Kidney capillary endothelial cell (primary cell): ENCODE results near the gene NOS1AP.

Source experiments
- DNase-seq: peaks from one replicate; pipeline ENCODE4 v3.0.0-alpha.2; 2018; ENCODE audit warnings: low spot score

NOS1AP gene

GRCh38 chr1:162300057-162300917 lies 230.8 kb downstream of the NOS1AP start:
- DNase-seq: no peak

- DNase-seq: no peak
These were observed 232.2 kb downstream of the NOS1AP start for GRCh38 chr1:162301696-162302095.

- DNase-seq: no peak
These were observed 233.0 kb downstream of the NOS1AP start for GRCh38 chr1:162302306-162303003.

DNA sequence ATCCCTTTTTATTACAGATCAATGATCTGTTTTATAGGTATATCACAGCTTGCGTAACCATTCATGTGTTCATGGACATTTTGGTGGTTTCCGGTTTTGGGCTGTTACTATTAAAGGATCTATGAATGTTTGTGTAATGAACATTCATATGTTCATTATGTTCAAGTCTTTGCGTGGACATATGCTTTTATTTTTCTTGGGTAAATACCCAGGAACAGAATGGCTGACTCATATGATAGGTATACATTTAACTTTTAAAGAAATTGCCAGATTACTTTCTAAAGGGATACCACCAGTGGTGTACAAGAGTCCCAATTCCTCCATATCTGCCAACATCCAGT lies 233.5 kb downstream of the NOS1AP start:
- DNase-seq: no peak

- no peak for DNase-seq
These were observed 235.2 kb downstream of the NOS1AP start for GRCh38 chr1:162304736-162305135.

DNA sequence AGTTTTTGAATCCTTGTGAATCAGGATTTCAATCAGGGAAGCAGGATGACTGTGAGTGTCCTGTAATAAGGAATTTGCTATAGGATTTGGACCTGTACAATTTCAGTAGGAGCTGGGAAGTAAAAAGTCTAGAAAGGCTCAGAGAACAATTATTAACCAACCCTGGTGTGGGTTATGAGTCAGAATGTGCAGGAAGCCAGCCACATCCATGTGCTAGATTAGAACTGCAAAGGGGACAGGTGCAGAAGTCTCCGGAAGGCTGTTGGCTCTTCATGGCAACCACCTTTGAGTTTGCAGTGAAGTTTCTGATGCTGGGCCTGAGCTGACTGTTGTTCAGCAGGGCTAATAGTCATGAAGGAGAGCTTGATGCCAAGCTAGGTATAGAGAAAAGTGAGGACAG lies 236.5 kb downstream of the NOS1AP start:
- peak; percentile 5 for DNase-seq

DNA sequence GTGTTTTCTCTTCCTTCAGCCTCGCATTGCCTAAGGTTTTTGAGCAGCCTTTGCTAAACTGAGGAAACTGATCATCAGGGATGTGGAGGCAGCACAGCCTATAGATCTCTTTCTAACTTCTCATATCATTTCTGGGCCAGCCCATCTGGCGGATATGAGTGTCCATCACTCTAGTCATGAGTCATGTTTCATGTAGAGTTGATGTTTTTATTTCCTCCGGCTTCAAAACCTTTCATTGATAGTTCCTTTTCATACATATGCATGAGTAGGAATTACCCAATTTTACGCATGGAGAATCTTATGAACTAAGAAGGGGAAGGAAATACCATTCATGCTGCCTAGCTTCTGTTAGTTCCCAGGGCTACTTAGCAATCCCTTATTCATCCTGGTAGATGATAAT lies 240.8 kb downstream of the NOS1AP start:
- peak; percentile 8 for DNase-seq

DNA sequence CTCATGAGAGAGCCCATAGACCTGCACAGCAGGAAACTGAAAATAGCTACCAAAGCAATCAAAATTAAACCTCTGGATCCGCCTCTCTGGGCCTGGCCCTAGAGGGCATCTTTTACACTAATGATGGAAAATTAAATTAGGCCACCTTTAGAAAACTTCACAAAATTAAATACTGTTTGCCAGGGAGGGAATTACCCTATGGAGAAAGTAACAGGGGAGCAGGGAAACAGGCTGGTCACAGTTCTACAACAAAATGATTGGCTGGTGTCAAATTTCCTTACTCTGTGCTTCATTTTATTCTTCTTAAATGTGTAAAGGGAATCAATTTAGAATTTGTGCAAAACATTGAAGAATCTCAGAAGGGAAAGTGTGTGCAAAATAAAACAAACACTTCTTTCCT lies 244.7 kb downstream of the NOS1AP start:
- no peak for DNase-seq

DNA sequence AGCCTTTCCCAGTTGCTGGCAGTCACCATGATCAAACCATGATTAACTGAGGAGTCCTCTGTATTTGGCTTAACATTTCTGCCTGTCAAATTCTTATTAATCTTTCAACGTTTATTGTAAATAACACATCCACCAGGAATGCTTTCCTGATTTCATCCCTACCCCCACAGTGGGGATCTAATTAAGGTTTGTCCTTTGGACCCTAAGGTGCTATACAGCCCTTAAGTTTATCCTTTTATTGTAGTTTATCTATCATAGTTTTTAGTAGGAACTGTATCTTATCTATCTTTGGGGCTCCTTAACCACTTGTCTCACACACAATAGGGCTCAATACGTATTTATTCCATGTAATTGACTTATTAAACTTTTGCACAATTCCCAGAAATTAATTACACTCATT lies 246.2 kb downstream of the NOS1AP start:
- no peak for DNase-seq

DNA sequence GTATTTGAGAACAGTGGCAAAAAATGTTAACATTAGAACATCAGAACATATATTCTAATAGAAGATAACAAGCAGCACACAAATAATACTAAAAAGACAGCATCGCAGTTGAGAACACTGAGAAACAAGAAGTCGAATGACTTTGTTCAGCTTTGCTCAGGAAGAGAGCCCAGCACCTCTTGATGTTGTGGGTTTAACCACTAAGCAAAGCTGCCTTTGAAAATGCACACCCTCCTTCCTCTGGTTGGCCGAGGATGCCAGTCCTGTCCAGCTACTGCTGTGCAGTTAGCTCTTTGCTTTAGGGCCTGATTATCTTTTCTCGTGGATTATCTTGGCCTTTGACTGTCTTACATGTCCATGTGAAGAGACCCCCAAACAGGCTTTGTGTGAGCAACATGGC lies 246.7 kb downstream of the NOS1AP start:
- no peak for DNase-seq

GRCh38 chr1:162317621-162318020 lies 248.1 kb downstream of the NOS1AP start:
- no peak for DNase-seq

GRCh38 chr1:162319493-162320175 lies 250.1 kb downstream of the NOS1AP start:
- no peak for DNase-seq

DNA sequence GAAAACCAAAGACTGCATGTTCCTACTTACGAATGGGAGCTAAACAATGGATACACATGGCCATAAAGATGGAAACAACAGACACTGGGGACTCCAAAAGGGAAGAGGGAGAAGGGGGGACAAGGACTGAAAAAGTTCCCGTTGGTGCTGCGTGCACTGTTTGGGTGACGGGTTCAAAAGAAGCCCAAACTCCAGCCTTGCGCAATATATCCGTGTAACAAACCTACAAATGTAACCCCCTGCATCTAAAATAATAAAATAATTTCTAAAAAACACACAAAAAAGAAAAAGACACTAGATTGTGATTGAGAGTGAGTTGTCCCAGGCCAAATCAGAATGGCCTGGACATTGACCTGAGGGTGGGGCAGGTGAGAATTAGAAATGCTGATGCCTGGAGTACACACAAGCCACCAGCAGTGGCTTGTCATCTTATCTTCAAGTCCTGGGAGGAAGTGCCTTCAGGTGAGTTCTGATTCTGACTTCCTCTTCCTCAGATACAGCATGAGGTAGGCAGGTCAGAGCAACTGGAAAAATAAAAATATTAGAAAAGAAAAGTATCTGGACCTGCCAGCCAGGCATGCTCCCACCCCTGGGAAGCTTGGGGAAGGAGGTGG lies 252.4 kb downstream of the NOS1AP start:
- DNase-seq: no peak

DNA sequence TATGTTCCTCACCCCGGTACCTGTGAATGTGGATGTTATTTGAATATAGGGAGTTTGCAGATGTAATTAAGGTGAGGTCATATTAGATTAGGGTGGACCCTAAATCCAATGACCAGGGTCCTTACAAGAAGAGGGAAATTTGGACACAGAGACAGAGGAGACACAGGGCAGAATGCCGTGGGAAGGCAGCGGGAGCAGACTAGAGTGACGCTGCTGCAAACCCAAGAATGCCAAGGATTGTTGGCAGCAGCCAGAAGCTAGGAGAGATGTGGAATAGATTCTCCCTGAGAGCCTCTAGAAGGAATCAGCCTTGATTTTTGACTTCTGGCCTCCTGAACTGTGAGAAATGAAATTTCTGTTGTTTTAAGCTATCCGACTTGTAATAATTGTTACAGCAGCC lies 253.5 kb downstream of the NOS1AP start:
- no peak for DNase-seq

- no peak for DNase-seq
These were observed 254.9 kb downstream of the NOS1AP start for GRCh38 chr1:162324396-162324795.

GRCh38 chr1:162326559-162326958 lies 257.1 kb downstream of the NOS1AP start:
- DNase-seq: no peak

- DNase-seq: no peak
These were observed 257.8 kb downstream of the NOS1AP start for GRCh38 chr1:162327144-162327787.

DNA sequence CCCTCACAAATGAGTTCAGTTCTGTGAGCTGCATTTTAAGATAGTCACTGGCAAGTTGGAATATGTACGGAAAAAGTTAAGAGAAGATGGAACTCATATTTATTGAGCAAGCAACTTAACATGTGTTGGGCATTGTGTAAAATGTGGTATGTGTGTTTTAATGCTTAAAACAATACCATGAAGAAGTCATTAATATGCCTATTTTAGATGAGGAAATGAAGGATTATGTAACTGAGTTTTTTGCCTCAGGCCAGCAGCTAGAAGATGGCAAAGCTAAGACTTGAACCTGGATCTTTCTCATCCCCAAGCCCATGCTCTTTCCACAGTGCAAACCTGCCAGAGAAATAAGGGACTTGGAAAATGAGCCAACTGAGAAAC lies 258.3 kb downstream of the NOS1AP start:
- DNase-seq: no peak

GRCh38 chr1:162328512-162328911 lies 259.0 kb downstream of the NOS1AP start:
- DNase-seq: no peak

DNA sequence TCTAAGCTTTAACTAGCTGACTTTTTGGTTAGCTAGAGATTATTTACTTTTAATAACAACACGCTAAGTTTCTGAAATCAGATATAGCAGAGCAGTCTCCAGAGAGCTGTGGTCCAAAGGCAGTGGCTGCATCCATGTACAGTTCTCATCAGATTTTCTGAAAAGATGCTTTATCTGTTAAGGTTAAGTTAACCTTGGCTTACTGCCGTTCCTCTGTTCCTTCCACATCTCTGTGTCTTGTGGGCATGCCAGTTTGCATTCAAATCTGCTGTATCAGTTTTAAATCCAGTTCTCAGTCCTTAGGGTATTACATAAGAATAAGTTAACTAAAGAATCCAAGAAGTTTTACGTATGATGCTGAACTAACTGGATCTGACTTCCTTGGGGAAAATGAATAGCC lies 260.3 kb downstream of the NOS1AP start:
- DNase-seq: no peak

GRCh38 chr1:162333991-162334390 lies 264.5 kb downstream of the NOS1AP start:
- DNase-seq: no peak

- DNase-seq: no peak
These were observed 265.6 kb downstream of the NOS1AP start for GRCh38 chr1:162335126-162335525.
